Amniotic stem cell (primary cell): ENCODE data around the gene CCDC85B.

Source experiments
- DNase-seq: peaks from one replicate; lab custom pipeline; 2025; lab: John Stamatoyannopoulos, UW

Gene CCDC85B

DNA sequence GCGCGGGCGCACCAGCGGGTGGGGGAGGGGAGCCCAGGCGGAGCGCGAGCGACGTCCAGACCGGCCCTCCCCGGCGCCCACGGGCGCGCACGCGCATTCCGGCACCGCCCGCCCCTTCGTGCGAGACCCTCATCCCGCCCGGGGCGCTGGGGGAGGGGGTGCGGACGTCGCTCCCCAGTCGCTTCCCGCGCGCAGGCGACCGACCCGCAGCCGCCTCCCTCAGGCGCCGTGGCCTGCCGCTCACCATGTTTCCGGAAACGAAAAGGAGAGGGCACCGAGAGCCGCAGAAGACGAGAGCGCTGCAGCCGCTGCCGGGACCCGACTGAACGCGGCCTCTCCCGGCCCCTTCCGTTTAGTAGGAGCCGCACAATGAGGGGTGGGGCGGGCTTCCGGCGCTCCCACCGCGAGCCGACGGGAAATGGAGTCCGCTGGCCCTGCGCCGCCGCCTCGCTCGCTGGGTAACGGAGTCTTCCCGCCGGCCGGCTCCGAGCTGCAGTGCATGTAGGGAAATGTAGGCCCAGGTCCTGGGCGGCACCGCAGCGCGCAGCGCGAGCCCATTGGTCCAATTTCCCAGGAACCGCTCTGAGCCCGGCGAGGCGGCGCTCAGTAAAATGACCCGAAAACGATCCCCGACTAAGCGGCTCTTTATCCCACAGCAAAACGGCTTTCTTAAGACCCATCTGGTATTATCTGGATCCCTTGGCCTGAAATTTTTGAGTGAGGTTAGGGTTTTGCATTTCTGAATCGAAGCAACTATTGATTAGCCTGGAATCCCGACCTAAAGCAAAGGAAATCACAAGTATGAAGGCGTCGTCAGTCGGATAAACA lies 32.4 kb upstream of the CCDC85B start, which contains the start of gene CFL1:
Gene CFL1, minus strand, starts transcription at position 328 of the 828 bp plus-strand sequence. Its CDS starts 81 bp downstream, at position 247.
- DNase-seq = peak; percentile 95

DNA sequence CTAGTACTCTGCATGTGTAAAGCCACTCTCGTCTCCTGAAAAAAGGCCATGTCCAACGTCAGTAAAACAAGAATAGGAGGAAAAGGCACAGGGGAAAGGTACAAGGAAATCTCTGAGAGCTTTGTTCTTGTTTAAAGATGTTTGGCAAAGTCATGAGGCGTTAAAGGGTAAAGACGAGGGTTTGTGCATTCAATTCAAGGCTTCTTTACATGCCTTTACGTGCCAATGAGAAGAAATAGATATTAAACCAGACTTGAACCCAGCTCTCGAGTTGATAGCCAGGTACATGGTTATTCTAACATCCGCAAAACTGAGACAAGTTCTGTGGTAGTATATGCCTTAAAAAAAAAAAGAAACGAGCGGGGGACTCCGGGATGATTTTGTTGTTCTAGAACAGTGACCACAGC lies 31.8 kb upstream of the CCDC85B start:
- no peak for DNase-seq

DNA sequence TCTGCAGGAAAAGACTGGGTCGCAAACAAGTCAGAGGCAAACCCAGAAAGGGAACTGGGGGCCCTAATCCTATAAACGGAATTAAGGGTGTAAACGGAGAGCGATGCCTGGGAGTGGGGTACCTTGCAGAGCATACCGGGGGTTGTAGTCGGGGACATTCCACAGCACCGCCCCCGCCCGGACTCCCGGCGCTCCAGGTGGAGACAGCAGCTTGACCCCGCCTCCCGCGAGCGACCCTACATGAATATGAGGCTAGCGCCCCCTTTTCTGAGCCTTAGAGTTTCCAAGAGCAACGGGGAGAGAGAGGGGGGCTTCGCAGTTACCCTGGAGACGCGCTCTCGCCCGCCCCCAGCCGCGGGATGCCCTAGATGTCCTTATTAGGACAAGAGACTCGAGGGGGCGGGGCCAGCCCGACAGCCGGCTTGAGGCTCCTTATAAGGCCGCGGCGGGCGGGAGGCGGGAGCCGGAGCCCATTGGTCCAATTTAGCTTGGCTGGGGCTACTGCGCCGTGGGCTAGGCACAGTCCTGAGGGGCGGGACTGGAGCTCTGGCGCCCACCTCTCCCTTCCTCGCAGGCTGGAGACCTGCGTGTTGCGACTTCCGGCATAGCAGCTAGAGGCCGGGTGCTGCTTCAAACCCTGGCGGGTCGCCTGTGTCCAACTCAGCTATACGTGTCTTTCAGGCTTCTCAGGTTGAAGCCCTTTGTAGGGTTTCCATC lies 31.2 kb upstream of the CCDC85B start:
- peak; percentile 95 for DNase-seq

DNA sequence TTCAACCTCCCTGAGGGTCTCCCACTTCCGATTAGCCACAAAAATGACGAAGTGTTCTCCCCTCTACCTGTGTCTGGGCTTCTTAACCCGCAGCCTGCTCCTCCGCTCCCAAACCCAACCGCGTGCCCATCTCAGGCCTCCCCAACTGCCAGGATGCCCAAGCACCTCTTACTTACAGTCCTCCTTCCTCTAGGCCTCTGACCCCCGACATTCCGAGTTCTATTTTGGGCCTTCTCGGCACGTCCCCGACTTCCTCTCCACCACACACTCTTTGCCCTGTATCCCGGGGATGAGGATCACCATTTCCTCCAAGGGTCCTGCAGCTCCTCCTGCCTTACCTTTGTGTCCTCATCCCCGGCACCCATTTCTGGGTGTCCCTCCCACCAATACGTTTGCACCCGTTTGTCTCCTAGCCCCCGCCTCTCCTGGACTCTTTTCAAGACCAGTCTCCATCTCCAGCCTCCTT lies 30.6 kb upstream of the CCDC85B start:
- no peak for DNase-seq

DNA sequence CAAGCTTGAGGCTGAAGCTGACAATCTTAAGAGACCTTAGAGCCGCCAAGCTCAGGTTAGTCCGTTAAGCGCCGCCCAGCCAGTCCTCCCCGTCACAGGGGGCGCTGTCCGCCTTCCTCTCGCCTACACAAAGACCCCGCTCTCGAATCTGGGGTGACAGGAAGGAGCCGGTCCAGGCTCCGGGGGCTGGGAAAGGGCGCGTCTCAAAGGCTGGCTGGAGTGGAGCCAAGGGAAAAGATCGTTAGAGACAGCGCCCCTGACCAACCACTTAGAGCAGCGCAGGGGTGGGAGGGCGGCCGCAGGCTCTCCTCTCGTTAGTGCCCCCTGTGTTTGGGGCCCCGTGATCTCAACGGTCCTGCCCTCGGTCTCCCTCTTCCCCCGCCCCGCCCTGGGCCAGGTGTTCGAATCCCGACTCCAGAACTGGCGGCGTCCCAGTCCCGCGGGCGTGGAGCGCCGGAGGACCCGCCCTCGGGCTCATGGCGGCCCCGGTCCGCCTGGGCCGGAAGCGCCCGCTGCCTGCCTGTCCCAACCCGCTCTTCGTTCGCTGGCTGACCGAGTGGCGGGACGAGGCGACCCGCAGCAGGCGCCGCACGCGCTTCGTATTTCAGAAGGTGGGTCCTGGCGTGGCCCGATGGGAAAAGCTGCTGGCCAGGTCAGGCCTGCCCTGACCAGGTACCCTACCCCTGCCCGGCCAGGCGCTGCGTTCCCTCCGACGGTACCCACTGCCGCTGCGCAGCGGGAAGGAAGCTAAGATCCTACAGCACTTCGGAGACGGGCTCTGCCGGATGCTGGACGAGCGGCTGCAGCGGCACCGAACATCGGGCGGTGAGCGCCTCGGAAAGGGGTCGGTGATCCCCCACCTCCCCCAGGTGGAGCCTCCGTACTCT lies 30.0 kb upstream of the CCDC85B start, which contains the start of gene MUS81:
Gene MUS81, plus strand, starts transcription at position 156 of the 887 bp plus-strand sequence. Its CDS starts 321 bp downstream, at position 477.
- DNase-seq = peak; percentile 98

DNA sequence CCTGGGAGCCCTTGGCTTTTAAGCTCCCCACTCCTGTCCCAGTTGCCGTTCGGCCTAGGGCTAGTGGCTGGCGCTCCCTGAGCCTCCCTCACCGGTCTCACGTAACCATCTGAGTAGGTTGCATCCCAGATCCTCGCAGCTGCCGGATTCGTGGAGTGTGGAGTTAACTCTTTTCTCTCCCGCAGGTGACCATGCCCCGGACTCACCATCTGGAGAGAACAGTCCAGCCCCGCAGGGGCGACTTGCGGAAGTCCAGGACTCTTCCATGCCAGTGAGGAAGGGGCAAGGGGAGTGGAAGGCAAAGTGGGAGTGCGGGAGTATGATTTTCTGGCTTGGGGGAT lies 29.3 kb upstream of the CCDC85B start:
- DNase-seq = no peak

DNA sequence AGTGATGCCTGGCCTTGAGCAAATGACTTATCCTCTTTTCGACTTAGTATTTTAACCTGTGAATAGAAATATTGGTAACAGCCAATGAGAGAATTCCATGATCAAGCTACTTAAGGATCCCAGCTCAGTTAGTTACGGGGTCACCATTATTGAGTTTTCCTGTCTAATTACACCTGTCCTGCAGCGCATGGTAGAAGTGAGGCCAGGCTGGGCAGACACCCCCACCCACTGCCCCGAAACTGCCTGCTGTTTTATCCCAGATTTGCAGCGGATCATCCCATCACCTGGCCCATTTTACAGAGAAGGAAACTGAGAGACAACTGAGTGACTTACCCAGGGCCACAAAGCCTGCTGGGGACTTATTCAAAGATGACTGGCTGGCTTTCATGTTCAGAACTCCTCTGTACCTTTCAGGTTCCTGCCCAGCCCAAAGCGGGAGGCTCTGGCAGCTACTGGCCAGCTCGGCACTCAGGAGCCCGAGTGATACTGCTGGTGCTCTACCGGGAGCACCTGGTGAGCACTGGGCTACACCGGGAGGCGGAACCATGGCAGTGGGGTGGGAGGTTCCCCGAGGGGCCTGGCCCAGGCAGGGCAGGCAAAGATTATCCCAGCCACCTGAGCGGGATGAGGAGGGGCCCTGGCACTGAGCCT lies 28.8 kb upstream of the CCDC85B start:
- DNase-seq = no peak

DNA sequence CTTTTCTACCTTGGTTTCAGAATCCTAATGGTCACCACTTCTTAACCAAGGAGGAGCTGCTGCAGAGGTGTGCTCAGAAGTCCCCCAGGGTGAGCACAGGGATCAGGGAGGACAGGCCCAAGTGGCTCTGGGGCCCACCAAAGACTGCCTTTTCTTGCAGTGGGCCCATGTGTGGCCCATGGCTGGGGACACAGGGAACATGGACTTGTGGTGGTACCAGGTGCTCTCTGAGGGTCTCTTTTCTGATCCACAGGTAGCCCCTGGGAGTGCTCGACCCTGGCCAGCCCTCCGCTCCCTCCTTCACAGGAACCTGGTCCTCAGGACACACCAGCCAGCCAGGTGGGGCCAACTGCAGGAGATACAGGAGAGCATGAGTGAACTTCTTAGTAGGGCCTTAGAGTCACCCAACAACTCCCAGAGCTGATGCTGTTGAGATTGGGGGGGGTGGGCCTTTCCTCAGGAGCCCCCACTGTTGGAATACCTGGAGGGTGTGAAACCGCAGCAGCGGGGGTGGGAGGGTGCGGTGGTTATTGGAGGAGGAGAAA lies 28.2 kb upstream of the CCDC85B start:
- no peak for DNase-seq

DNA sequence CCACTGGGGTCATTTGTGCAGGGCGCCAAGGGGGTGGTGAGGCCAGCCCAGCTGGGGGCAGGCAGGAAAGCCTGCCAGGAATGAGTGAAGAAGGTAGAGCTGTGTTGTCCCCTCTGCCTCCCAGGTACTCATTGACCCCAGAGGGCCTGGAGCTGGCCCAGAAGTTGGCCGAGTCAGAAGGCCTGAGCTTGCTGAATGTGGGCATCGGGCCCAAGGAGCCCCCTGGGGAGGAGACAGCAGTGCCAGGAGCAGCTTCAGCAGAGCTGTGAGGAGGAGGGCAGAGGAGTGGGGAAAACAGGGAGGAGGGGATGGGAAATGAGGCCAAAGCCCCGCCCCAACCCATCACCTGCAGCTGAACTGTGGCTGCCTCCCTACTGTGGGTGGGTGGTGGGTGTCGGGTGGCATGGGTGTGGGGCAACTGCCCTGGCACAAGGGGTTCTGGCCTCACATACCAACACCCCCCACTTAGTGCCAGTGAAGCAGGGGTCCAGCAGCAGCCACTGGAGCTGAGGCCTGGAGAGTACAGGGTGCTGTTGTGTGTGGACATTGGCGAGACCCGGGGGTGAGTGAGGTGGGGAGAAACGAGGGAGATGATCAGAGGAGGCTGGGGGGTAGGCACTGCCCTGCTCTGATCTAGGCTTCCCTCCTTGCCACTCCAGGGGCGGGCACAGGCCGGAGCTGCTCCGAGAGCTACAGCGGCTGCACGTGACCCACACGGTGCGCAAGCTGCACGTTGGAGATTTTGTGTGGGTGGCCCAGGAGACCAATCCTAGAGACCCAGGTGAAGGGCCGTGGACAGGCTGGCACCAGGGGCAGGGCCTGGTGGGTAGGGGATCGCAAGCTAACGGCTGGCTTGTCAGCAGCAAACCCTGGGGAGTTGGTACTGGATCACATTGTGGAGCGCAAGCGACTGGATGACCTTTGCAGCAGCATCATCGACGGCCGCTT lies 27.3 kb upstream of the CCDC85B start:
- no peak for DNase-seq

DNA sequence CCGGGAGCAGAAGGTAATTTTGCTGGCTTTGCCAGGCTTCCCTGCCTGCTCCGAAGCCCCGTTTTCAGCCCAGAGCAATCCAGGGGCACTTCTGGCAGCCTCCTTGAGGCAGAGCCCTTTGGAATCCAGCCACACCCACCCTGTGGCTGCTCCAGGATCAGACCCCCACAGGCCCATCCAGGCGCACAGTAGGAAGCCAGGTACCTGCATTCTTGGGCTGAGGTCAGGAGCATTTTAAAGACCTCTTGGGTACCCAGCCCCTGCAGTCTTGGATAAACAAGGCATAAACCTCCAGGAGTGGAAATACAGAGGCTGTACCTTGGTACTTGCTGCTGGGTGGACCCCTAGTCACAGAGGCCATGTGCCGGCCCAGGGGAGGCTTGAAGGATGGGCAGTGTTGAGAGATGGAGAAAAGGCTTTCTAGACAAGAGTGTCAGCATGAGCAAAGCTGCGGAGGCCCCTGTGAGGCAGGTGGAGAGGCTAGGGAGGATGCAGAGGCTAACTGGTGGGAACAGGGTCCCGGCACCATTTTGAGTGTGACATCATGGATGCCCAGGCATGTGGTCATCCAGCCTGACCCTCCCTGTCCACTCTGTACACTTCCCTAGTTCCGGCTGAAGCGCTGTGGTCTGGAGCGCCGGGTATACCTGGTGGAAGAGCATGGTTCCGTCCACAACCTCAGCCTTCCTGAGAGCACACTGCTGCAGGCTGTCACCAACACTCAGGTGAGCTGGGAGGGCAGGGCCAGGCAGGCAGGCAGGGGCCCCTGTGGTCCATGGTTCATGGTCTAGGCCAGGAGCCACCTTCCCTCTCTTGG lies 26.4 kb upstream of the CCDC85B start:
- DNase-seq = no peak

DNA sequence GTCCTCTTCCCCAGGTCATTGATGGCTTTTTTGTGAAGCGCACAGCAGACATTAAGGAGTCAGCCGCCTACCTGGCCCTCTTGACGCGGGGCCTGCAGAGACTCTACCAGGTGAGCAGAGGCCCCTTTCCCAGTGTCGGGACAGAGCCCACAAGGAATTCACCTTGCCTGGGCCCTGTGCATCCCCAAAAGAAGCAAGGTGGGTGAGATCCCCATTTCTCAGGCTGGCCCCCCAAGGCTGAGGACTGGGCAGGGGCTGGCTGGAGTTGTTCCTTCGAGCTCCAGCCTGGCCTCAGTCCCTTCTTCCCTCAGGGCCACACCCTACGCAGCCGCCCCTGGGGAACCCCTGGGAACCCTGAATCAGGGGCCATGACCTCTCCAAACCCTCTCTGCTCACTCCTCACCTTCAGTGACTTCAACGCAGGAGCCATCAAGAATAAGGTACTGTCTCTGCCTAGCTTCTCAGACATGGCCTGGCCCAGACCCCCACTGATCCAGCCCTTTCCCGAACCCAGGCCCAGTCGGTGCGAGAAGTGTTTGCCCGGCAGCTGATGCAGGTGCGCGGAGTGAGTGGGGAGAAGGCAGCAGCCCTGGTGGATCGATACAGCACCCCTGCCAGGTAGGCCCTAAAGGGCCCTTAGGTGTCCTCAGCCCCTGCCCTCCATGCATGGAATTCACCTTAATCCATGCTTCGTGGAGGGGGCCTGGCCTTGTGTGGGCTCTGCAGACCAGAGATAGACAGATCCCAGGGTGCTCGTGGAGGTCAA lies 25.6 kb upstream of the CCDC85B start:
- DNase-seq = no peak

DNA sequence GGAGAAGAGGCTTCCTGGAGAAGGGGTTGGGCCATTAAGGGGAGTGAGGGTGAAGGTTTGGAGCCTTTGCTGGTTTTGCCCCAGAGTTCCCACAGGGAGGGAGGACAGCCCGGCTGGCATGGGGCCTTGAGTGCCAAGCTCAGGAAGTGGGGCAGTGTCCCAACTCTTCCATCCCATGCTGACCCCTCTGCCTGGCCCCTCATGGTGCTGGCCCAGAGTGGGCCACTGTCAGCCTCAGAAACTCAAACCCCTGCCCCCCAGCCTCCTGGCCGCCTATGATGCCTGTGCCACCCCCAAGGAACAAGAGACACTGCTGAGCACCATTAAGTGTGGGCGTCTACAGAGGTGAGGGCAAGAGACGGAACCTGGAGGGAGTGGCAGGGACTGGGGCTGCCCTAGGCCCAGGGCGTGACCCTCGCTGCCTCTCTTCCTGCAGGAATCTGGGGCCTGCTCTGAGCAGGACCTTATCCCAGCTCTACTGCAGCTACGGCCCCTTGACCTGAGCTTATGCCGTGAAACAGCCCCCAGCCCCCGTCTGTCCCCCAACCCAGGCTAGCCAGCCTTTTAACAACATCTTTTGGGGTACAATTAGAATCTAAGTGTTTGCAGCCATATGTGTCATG lies 24.8 kb upstream of the CCDC85B start:
- no peak for DNase-seq

DNA sequence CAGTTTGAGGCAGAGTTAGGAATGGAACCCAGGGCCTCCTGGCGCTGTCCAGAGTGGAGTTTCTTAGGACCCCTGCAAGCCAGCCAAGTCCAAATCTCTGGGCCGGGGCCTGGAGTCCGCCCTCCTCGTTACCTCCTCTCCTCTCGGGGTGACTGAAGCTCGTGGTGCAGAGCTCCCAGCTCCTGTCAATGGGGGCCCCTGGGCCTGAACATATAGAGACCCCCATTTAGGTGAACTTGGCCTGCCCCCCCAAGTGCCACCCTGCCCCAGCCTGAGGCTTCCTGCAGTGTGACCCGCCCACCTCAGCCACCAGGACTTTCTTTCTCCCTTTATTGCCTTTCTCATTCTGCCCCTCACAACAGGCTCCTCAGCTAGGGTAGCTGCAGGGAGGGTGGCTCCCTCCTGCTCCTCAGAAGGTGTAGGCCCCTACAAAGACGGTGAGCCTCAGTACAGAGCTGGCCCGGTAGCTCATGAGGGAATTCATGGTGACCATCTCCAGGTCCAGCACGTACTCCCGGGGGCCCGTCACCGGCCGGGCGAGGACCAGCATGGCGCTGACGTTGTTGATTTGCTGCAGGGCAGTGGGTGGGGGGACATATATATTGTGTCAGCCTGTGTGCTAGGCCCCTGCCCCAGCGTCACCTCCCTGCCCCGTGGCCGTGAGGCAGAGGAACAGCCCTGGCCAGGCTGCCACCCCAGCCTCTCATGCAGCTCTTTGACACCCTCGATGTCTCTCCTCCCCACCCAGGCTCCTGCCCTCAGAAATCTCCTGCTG lies 23.8 kb upstream of the CCDC85B start:
- DNase-seq = no peak

DNA sequence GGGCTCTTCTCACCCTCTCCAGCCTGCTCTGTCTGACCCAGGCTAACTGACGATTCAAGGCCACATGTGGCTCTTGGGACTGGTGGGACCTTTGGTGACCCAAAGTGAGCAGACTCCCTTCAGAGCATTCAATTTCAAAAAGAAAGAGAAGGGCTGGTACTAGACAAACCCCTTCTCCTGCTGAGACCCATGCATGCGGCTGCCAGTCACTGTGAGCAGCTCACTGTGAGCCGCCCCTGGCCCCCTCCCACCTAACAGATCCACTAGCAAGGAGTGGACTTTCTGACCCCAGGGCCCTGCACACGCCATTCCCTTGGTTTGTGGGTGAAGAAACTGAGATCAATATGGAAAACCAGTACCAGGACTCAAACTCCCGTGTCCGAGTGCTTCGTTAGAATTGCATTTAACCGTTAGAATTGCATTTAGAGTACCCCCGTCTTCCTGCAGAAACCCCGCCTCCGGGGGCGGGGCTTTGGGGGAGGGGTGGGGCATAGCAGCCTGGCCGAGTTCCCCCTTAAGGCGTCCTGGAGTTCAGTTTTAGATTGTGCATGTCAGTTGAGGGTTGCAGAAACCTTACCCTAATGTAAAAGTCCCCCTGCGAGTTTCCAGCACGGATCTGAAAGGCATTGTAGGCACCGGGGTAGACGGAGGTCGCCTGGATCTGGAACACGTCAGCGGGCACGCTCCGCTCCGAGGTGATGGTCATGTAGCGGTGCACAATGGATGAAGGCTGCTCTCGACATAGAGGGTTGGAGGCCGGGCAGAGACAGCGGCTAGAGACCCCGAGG lies 23.0 kb upstream of the CCDC85B start:
- no peak for DNase-seq

DNA sequence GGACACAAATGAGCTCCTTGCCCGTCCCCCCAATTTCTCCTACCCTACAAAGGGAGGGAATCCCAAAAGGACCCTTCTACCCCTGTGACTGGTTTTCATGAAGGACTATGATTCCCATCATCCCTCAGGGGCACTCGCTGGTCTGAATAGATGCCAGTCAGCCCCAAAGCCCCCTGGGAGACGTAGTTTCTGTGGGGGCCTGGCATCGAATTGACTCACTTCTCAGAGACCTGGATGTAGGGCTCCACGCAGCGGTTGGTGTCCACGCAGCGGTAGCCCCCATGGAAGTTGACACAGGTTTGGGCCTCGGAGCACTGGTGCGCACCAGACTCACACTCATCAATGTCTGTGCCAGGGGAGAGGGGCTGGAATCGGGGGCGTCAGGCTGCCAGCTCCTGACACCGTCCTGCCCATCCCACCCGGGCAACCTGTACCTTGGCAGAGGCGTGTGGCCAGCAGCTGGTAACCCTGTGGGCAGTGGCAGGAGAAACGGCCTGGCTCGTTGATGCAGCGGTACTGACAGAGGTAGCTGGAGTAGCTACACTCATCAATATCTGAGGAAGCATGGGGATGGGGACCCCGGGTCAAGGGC lies 22.3 kb upstream of the CCDC85B start:
- no peak for DNase-seq

DNA sequence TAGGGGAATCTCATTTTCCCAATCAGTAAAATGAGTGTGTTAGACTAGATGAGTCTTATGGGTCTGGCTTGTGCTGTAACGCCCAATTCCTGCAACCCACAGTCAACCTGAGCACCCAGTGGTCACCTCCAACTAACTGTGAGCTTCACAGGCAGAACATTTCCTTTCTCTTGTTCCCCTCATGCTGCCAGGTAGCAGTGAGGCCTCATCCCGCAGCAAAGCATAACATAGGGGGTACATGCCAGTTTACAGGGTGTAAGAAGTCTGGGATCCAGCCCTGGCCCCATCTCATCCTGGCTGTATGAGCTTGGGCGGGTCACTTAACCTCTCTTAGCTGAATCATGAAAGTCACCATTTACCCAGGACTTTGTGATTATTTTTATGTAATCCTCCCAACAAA lies 21.6 kb upstream of the CCDC85B start:
- no peak for DNase-seq
